K562 (cell line): Measurements from ENCODE around the gene PSMA6. TPM values are rescaled to one million over a fixed set of nuclear protein-coding genes. Genes with fewer than 3 reads are reported as not detected.

Experiments
- ATF6 ChIP-seq: sonication (generic); formaldehyde crosslinking; IDR thresholded peaks from 2 replicates; pipeline ENCODE4 v1.4.0; 2020; ENCODE audit warnings: mild to moderate bottlenecking, missing genetic modification reagents
- BRD9 ChIP-seq: fragments of 450-650 bp; IDR thresholded peaks from 2 replicates; pipeline ENCODE4 v1.6.1; 2018; ENCODE audit warnings: low read depth; ENCODE audit not compliant: partially characterized antibody
- BRF2 ChIP-seq: IDR thresholded peaks from 3 replicates; pipeline ENCODE4 v1.6.1; 2011; ENCODE audit warnings: borderline replicate concordance, mild to moderate bottlenecking; ENCODE audit not compliant: insufficient read length, insufficient read depth
- CHAMP1 ChIP-seq: fragments of 450-650 bp; IDR thresholded peaks from 2 replicates; pipeline ENCODE4 v1.6.1; 2016; ENCODE audit warnings: mild to moderate bottlenecking
- CREB1 ChIP-seq, 2 experiments: sonication (generic) in 1 of 2; formaldehyde crosslinking in 1 of 2; IDR thresholded peaks; 2 replicates each; pipeline versions ENCODE4 v1.6.1 to v1.8.0; 2012 to 2022; ENCODE audit warnings: inconsistent platforms in 1 of 2, mild to moderate bottlenecking in 1 of 2, missing genetic modification reagents in 1 of 2, moderate library complexity in 1 of 2
- DMBX1 ChIP-seq: fragments of 250-450 bp; sonication (Bioruptor Pico); IDR thresholded peaks from 2 replicates; pipeline ENCODE4 v1.8.0; 2022; ENCODE audit warnings: inconsistent platforms, mild to moderate bottlenecking, moderate library complexity, borderline replicate concordance
- ESRRA ChIP-seq: fragments of 450-650 bp; IDR thresholded peaks from 2 replicates; pipeline ENCODE4 v1.6.1; 2014; ENCODE audit warnings: low read depth, mild to moderate bottlenecking, moderate library complexity, borderline replicate concordance
- HDAC2 ChIP-seq: fragments of 450-650 bp; IDR thresholded peaks from 2 replicates; pipeline ENCODE4 v1.6.1; 2016; ENCODE audit warnings: mild to moderate bottlenecking
- HLTF ChIP-seq: fragments of 450-650 bp; IDR thresholded peaks from 2 replicates; pipeline ENCODE4 v1.6.1; 2016
- MXI1 ChIP-seq: IDR thresholded peaks from 2 replicates; pipeline ENCODE4 v1.6.1; 2011; ENCODE audit warnings: low read depth, mild to moderate bottlenecking, improper control_type of control experiment, low read length
- NR4A1 ChIP-seq, 2 experiments: fragments of 250-450 bp in 1 of 2; fragments of 450-650 bp in 1 of 2; sonication (Bioruptor Pico) in 1 of 2; IDR thresholded peaks; 2 replicates each; pipeline versions ENCODE4 v1.4.0 to v1.6.1; 2016 to 2020; ENCODE audit warnings: mild to moderate bottlenecking in 2 of 2, missing compliant biosample characterization in 1 of 2, missing genetic modification characterization in 1 of 2, moderate library complexity in 1 of 2
- PHF20 ChIP-seq: fragments of 450-650 bp; IDR thresholded peaks from 2 replicates; pipeline ENCODE4 v1.6.1; 2018; ENCODE audit not compliant: partially characterized antibody
- POLR2H ChIP-seq: IDR thresholded peaks from 2 replicates; pipeline ENCODE4 v1.6.1; 2016; ENCODE audit warnings: missing genetic modification characterization, low read depth, mild to moderate bottlenecking, control low read depth, missing compliant biosample characterization, moderate library complexity
- SAFB2 ChIP-seq: fragments of 200-400 bp; formaldehyde crosslinking; IDR thresholded peaks from 2 replicates; pipeline ENCODE4 v1.6.1; 2018; ENCODE audit warnings: borderline replicate concordance, low read length, low read depth, moderate library complexity; ENCODE audit not compliant: severe bottlenecking
- SUPT5H ChIP-seq: fragments of 450-650 bp; IDR thresholded peaks from 2 replicates; pipeline ENCODE4 v1.6.1; 2016
- TAF1 ChIP-seq: IDR thresholded peaks from 2 replicates; pipeline ENCODE4 v1.6.1; 2011; ENCODE audit warnings: mild to moderate bottlenecking, low read length, moderate library complexity; ENCODE audit not compliant: insufficient read depth, control insufficient read depth, severe bottlenecking; ENCODE audit errors: extremely low read depth
- TFAP4 ChIP-seq: sonication (generic); formaldehyde crosslinking; IDR thresholded peaks from 2 replicates; pipeline ENCODE4 v1.8.0; 2022; ENCODE audit warnings: missing genetic modification reagents, mild to moderate bottlenecking, moderate library complexity, borderline replicate concordance
- ZBTB17 ChIP-seq: fragments of 450-650 bp; formaldehyde crosslinking; IDR thresholded peaks from 2 replicates; pipeline ENCODE4 v1.4.0; 2020; ENCODE audit warnings: mild to moderate bottlenecking
- ZNF316 ChIP-seq: fragments of 450-650 bp; IDR thresholded peaks from 2 replicates; pipeline ENCODE4 v1.6.1; 2016
- polyA plus RNA-seq, 8 experiments: library from polyadenylated mRNA; depleted of rRNA in 4 of 8; stranded (reverse) in 5 of 8; unstranded in 3 of 8; fragments of >200 nt; fragmentation: Nextera tagmentation in 2 of 8; fragmentation: Illumina TruSeq in 1 of 8; extraction: Ambion mirVana in 2 of 8; extraction: Trizol in 1 of 8; gene quantifications; 2 replicates each; pipeline versions ENCODE4 v1.2.1 to v1.2.3, GENCODE V29; 2011 to 2014; ENCODE audit warnings: inconsistent platforms in 1 of 8, missing spikeins in 1 of 8
- total RNA-seq, 7 experiments: library from RNA; depleted of rRNA in 6 of 7; stranded (reverse); fragments of >200 nt in 6 of 7; fragmentation: Illumina TruSeq in 2 of 7; extraction: Trizol in 2 of 7; gene quantifications; 2 replicates each; pipeline versions ENCODE4 v1.2.1 to v1.2.3, GENCODE V29; 2011 to 2021; ENCODE audit warnings: low replicate concordance in 1 of 7

The PSMA6 gene
- total and polyA plus RNA-seq, 9 of the 15 experiments (the other 6 are each of a cell fraction or from before 2014, with no cell fraction given) = 210 to 952 (median 288) TPM

DNA sequence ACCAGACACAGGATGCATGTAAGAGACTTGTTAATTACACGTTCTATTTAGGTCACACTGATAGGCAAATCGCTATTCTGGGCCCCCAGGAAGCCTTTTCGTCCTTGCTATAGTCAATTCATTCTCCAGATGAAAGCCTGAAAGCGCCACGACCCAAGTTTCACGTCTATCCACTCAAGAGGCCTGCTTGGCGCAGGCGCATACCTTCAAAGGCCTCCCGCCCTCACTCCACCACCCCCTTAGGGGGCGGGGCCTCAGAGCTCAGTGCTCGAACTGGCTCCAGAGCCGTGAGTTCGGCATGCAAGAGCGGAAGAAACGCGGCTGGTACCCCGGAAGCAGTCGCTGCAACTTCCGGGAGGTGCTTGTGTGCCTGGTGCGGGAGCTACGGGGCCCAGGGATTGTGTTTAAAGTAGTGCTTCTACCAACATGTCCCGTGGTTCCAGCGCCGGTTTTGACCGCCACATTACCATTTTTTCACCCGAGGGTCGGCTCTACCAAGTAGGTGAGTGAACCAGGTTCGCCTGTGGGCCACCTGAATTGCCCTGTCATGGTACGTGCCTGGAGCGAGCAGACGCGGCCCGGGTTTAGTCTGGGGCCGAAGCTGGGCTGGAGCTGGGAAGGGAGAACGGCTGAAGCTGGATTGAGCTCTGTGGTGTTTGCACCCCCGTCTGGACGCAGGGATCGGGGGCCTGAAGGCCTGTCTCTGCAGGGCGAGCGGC, at the start of gene PSMA6 (continued):
- TF ChIP-seq BRF2 = no peak
- TF ChIP-seq TAF1 = peak; percentile 88
- no peak for TF ChIP-seq HLTF
- no peak for TF ChIP-seq DMBX1 (CRISPR knock-in tag)
- peak; percentile 67 for TF ChIP-seq POLR2H (tag)
- 0 out of 2 replicates have a peak, but pooled peaks have one; percentile 31 for TF ChIP-seq MXI1
- TF ChIP-seq ZNF316 = peak; percentile 65
- peak; percentile 21 for TF ChIP-seq BRD9
- peak; percentile 78 for TF ChIP-seq SUPT5H
- no peak for TF ChIP-seq CREB1 (IDR thresholded peaks at IDR 0.05)
- 0 out of 2 replicates have a peak, but pooled peaks have one; percentile 27 for TF ChIP-seq CREB1 (CRISPR knock-in tag; IDR thresholded peaks at IDR 0.05)
- peak; percentile 47; the same call in 1 of the 2 replicates for TF ChIP-seq ZBTB17 (CRISPR knock-in tag)
- TF ChIP-seq SAFB2 = no peak
- TF ChIP-seq ATF6 (CRISPR knock-in tag) = no peak
- TF ChIP-seq ESRRA = peak; percentile 17; the same call in 1 of the 2 replicates
- no peak for TF ChIP-seq CHAMP1
- TF ChIP-seq NR4A1 (CRISPR knock-in tag; IDR thresholded peaks at IDR 0.05) = no peak
- TF ChIP-seq NR4A1 (tag; IDR thresholded peaks at IDR 0.05) = no peak
- peak; percentile 42; the same call in 1 of the 2 replicates for TF ChIP-seq HDAC2
- peak; percentile 86 for TF ChIP-seq PHF20
- TF ChIP-seq TFAP4 (CRISPR knock-in tag) = peak; percentile 76
